Measurements from ENCODE around the gene PRDM16. TPM values are rescaled to one million over a fixed set of nuclear protein-coding genes. Genes with fewer than 3 reads are reported as not detected.

Gene PRDM16
- total and polyA plus RNA-seq, 2 experiments from 2014 or later, result 0.14 to 0.16 TPM

DNA sequence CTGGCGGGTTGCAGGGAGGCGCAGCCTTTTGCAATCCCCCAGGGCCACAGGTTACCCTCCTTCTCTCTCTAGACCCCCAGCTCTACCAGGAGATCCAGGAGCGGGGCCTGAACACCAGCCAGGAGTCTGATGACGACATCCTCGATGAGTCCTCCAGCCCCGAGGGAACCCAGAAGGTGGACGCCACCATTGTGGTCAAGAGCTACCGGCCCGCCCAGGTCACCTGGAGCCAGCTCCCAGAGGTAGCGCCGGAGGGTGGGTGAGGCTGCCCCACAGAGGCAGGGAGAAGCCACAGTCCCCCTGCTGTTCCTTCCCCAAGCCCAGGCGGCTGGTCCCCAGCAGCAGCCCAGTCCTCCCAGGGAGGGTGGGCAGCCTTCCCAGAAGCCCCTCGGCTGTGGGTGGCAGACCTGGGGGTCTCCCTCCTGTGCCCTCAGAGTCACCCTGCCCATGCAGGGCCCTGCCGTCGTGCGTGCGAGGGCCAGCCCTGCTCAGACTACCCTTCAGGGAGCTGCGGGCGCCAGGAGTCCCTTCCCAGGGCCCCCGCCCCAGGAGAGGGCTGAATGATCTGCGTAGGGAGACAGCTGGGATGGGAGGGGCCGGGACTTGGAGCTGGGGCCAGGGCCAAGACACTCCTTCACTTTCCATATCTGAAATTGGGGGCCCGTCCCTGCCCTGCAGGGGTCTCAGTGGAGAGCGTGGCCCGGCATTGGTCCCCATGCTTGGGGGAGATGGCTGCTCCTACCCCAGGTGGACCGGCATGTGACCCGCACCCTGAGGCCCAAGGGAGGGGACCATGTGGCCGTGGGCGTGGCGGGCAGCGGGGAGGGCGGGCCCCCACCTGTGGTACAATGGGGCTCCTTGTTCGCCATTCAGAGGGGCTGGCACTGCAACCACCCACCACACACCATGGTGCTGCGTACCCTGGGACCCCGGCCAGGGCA lies 398.4 kb downstream of the PRDM16 start:
- TF ChIP-seq, protein P1, sequence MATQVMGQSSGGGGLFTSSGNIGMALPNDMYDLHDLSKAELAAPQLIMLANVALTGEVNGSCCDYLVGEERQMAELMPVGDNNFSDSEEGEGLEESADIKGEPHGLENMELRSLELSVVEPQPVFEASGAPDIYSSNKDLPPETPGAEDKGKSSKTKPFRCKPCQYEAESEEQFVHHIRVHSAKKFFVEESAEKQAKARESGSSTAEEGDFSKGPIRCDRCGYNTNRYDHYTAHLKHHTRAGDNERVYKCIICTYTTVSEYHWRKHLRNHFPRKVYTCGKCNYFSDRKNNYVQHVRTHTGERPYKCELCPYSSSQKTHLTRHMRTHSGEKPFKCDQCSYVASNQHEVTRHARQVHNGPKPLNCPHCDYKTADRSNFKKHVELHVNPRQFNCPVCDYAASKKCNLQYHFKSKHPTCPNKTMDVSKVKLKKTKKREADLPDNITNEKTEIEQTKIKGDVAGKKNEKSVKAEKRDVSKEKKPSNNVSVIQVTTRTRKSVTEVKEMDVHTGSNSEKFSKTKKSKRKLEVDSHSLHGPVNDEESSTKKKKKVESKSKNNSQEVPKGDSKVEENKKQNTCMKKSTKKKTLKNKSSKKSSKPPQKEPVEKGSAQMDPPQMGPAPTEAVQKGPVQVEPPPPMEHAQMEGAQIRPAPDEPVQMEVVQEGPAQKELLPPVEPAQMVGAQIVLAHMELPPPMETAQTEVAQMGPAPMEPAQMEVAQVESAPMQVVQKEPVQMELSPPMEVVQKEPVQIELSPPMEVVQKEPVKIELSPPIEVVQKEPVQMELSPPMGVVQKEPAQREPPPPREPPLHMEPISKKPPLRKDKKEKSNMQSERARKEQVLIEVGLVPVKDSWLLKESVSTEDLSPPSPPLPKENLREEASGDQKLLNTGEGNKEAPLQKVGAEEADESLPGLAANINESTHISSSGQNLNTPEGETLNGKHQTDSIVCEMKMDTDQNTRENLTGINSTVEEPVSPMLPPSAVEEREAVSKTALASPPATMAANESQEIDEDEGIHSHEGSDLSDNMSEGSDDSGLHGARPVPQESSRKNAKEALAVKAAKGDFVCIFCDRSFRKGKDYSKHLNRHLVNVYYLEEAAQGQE (IDR thresholded peaks at IDR 0.05; ENCODE audit: unreplicated experiment), result no peak
- TF ChIP-seq, protein P2, sequence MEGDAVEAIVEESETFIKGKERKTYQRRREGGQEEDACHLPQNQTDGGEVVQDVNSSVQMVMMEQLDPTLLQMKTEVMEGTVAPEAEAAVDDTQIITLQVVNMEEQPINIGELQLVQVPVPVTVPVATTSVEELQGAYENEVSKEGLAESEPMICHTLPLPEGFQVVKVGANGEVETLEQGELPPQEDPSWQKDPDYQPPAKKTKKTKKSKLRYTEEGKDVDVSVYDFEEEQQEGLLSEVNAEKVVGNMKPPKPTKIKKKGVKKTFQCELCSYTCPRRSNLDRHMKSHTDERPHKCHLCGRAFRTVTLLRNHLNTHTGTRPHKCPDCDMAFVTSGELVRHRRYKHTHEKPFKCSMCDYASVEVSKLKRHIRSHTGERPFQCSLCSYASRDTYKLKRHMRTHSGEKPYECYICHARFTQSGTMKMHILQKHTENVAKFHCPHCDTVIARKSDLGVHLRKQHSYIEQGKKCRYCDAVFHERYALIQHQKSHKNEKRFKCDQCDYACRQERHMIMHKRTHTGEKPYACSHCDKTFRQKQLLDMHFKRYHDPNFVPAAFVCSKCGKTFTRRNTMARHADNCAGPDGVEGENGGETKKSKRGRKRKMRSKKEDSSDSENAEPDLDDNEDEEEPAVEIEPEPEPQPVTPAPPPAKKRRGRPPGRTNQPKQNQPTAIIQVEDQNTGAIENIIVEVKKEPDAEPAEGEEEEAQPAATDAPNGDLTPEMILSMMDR (conservative IDR thresholded peaks at IDR 0.05; ENCODE audit: low read depth in 2 of 2), result no peak
- TF ChIP-seq CREB1 (CRISPR knock-in tag; IDR thresholded peaks at IDR 0.05; ENCODE audit: low read depth) (no peak), ZNF331 (CRISPR knock-in tag; IDR thresholded peaks at IDR 0.05; ENCODE audit: low read depth) (no peak), NANOG (IDR thresholded peaks at IDR 0.05; ENCODE audit: borderline replicate concordance) (no peak), EZH2 (IDR thresholded peaks at IDR 0.05; ENCODE audit: low read depth, unreplicated experiment) (no peak), STAT1 (IDR thresholded peaks at IDR 0.05; ENCODE audit: unreplicated experiment) (no peak)
- TF ChIP-seq, protein P3, sequence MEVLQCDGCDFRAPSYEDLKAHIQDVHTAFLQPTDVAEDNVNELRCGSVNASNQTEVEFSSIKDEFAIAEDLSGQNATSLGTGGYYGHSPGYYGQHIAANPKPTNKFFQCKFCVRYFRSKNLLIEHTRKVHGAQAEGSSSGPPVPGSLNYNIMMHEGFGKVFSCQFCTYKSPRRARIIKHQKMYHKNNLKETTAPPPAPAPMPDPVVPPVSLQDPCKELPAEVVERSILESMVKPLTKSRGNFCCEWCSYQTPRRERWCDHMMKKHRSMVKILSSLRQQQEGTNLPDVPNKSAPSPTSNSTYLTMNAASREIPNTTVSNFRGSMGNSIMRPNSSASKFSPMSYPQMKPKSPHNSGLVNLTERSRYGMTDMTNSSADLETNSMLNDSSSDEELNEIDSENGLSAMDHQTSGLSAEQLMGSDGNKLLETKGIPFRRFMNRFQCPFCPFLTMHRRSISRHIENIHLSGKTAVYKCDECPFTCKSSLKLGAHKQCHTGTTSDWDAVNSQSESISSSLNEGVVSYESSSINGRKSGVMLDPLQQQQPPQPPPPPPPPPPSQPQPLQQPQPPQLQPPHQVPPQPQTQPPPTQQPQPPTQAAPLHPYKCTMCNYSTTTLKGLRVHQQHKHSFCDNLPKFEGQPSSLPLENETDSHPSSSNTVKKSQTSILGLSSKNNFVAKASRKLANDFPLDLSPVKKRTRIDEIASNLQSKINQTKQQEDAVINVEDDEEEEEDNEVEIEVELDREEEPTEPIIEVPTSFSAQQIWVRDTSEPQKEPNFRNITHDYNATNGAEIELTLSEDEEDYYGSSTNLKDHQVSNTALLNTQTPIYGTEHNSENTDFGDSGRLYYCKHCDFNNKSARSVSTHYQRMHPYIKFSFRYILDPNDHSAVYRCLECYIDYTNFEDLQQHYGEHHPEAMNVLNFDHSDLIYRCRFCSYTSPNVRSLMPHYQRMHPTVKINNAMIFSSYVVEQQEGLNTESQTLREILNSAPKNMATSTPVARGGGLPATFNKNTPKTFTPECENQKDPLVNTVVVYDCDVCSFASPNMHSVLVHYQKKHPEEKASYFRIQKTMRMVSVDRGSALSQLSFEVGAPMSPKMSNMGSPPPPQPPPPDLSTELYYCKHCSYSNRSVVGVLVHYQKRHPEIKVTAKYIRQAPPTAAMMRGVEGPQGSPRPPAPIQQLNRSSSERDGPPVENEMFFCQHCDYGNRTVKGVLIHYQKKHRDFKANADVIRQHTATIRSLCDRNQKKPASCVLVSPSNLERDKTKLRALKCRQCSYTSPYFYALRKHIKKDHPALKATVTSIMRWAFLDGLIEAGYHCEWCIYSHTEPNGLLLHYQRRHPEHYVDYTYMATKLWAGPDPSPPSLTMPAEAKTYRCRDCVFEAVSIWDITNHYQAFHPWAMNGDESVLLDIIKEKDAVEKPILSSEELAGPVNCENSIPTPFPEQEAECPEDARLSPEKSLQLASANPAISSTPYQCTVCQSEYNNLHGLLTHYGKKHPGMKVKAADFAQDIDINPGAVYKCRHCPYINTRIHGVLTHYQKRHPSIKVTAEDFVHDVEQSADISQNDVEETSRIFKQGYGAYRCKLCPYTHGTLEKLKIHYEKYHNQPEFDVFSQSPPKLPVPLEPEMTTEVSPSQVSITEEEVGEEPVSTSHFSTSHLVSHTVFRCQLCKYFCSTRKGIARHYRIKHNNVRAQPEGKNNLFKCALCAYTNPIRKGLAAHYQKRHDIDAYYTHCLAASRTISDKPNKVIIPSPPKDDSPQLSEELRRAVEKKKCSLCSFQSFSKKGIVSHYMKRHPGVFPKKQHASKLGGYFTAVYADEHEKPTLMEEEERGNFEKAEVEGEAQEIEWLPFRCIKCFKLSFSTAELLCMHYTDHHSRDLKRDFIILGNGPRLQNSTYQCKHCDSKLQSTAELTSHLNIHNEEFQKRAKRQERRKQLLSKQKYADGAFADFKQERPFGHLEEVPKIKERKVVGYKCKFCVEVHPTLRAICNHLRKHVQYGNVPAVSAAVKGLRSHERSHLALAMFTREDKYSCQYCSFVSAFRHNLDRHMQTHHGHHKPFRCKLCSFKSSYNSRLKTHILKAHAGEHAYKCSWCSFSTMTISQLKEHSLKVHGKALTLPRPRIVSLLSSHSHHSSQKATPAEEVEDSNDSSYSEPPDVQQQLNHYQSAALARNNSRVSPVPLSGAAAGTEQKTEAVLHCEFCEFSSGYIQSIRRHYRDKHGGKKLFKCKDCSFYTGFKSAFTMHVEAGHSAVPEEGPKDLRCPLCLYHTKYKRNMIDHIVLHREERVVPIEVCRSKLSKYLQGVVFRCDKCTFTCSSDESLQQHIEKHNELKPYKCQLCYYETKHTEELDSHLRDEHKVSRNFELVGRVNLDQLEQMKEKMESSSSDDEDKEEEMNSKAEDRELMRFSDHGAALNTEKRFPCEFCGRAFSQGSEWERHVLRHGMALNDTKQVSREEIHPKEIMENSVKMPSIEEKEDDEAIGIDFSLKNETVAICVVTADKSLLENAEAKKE (CRISPR knock-in tag; IDR thresholded peaks at IDR 0.05), result no peak
- TF ChIP-seq, protein P4, sequence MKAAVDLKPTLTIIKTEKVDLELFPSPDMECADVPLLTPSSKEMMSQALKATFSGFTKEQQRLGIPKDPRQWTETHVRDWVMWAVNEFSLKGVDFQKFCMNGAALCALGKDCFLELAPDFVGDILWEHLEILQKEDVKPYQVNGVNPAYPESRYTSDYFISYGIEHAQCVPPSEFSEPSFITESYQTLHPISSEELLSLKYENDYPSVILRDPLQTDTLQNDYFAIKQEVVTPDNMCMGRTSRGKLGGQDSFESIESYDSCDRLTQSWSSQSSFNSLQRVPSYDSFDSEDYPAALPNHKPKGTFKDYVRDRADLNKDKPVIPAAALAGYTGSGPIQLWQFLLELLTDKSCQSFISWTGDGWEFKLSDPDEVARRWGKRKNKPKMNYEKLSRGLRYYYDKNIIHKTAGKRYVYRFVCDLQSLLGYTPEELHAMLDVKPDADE (IDR thresholded peaks at IDR 0.05), result no peak
- peaks cover 7% of the 10 kb centered on the region; the same call in 1 of the 2 replicates for H3K4me1 ChIP-seq (ENCODE audit: insufficient read depth)
- Mint-ChIP-seq H3K4me3 (no peak overlapping the region), H3K36me3 (ENCODE audit: low read depth) (peaks cover 6% of the 10 kb centered on the region; the same call in 2 of the 3 replicates), H3K9me3 (no peaks in the 10 kb centered on the region), H3K4me1 (peaks cover 16% of the 10 kb centered on the region), H3K27me3 (ENCODE audit: insufficient read depth, low read depth, poor library complexity) (peaks cover 7% of the 10 kb centered on the region), H3K27ac (no peak overlapping the region)
- ATAC-seq (no peak), DNase-seq (ENCODE audit: low spot score) (no peak)
- H3K27ac ChIP-seq (ENCODE audit: low read depth), result no peak overlapping the region
- H3K79me2 ChIP-seq (replicated peaks; ENCODE audit: insufficient read depth), result no peaks in the 10 kb centered on the region
- H3K9me2 ChIP-seq (ENCODE audit: insufficient read depth), result no peaks in the 10 kb centered on the region
- no peaks in the 10 kb centered on the region for H3F3A ChIP-seq (replicated peaks; ENCODE audit: low read depth)
- no peak overlapping the region for H3K4me3 ChIP-seq
- no peak overlapping the region for H2AFZ ChIP-seq
- H3K36me3 ChIP-seq (ENCODE audit: insufficient read depth), result no peaks in the 10 kb centered on the region
- H3K4me2 ChIP-seq, result no peak overlapping the region
- no peaks in the 10 kb centered on the region for H3K27me3 ChIP-seq (ENCODE audit: insufficient read depth)
- H4K20me1 ChIP-seq (replicated peaks; ENCODE audit: insufficient read depth), result no peaks in the 10 kb centered on the region

All from GM23338 (cell line).